GM21515 (cell line): ENCODE results near the gene REXO5.
A peak's percentile ranks its signal among the peaks of the same experiment; 100 is the strongest.
"Not testable (repeated sequence)": the region's sequence is repeated elsewhere in the genome, so short reads cannot be mapped to it uniquely, and the experiment has no call there.

Experiments
- ATAC-seq: cut with Tn5 transposase; IDR thresholded peaks from one replicate; pipeline ENCODE4 v1.9.1; 2021; ENCODE audit not compliant: unreplicated experiment

The REXO5 gene

DNA sequence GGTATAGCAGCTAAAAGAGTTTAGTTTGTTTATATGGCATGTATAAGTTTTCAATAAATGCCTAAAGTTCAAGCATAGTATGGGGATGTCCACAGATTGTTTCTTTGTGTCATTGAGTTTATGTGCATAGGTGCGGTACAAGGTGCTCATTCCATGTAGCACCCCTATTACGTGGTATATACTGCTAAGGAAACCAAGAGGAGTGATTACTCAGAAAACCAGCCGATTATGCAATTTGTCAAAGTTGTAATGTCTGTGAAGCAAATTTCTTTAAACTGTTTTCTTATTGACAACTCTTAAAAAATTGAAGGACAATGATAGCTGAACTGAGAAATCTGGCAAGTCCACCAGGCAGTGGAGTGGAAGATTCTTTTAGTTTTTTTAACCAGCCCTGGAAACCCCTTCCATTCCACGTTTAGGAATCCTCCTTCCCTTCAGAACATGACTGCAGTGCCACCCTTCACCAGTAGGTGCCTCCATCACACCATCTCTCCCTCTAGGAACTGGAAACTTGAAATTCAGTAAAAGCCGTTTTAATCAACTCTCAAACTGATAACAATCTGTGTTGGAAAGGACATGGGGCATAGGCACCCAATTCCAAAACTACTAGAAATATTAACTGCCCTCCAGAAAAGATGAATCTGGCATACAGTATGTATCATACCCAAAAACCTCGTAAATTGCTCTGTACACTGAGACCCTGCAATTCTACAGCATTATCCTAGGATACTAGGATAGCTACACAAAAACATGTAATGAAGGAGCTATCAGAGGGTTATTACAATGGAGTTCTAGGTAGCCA lies 43.5 kb downstream of the REXO5 start:
- ATAC-seq = no peak

DNA sequence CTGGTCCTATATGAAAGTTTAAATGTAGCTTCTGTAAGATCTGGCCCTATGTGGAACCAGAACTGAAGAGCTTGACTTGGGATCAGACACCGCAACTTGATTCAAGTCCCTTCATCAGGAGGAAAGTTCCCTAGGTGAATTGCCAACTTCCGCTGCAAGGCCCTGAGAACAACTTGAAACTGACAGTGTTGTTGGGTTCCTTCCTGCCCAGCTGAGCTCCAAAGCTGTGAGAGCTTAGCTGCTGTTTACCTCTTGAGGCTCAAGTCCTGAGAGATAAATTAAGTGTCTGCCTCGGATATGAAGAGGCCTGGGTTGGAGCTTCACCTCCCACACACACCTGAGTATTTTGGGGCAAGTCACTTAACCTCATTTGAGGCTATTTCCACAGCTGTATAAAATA lies 44.7 kb downstream of the REXO5 start:
- no peak for ATAC-seq

DNA sequence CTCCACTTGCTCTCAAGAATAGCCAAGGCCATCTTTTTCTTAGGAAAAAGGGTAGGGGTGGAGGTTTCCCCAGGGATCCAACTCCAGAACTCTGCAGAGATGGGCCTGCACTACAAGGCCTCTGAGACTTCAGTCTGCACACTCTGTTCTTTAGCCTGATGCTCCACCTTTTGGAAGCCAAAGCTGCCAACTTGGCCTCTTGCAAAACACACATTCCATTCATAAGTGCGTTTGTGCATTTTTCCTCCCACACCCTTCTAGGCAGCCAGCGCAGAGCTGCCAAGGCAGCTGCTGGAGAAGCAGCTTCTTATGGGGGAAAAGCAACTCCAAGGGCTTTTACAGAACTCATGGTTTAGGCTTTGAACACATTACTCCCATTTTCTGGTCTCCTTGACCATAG lies 45.3 kb downstream of the REXO5 start:
- ATAC-seq = no peak

DNA sequence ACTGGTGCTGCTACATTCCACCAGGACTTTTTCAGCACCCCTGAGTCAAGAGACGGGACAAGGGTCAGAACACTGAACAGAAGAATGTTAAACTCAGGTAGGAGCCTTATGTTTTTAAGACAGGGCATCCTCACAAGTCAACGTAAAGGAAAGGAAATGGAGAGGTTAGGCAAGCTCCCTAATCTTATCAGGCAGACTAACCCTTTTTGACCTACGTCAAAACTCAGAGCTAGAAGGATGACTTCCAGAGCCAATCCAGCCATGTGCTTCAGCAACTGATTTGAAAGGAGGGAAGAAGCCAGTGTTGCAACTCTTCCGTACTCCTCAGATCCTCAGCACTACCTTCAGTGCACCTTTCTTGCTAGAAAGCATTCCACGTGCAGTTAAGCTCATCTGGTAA lies 46.8 kb downstream of the REXO5 start:
- ATAC-seq = no peak

DNA sequence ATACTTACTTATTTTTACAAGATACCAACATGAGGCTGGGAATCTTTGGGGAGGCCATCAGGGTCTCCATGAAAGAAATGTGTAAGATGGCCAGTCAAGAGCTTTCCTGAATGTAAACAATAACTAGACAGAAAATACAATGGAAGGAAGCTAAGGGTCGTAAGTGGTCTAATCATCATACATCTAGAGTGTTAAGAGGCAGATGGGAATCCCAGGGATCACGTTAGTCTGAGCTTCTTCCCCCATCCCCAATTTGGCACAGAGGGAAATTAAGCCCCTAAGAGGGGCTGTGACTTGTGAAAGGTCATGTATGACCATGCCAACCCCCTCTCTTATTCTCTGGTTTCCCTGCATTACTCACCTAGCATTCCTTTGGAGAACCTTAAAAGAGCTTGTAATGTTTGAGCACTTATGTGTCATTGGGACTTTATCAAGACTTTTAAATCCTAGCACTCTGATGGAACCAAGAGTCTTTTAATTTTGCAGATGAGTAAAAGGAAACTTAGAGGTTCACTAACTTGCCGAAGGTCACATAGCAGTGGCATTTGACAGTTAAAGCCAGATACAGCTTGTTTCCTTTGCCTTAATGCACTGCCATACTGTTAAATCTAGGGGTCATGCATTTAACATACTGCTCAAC lies 47.8 kb downstream of the REXO5 start:
- no peak for ATAC-seq

DNA sequence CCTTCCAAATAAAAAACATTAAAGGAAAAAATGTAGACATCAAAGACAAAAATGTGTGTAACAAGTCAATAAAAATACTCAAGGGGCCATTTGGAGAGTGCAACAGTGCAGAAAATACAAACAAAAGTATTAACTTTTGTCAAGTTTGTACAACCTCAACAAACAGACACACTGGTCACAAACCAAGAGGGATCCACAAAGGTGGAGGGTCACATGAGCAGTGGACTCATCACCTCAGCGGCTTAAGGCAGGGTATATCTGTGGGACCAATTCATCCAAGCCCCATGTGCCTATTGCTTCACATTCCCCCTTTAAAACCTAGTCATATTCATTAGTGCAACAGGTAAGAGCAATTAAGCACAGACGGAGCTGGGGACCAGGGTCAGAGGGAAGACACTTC lies 48.6 kb downstream of the REXO5 start:
- ATAC-seq = no peak

DNA sequence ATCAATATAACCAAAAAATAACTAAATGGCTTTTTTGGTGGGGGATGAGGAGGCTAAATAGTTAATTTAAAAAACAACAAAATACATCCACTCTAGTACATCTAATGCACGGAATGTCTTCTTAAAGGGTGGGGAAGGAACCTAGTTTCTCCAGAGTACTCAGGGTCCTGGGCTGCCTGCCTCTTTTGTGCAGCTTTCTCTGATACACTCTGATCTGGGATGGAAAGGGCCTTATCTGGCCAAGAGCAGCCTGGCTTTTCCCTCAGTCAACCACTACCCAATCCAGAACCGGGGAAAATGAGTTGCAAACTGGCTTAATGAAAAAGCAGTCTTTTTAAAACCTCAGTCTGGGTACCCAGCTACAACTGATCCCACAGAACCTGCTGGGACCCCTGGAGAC lies 51.0 kb downstream of the REXO5 start:
- ATAC-seq = no peak

DNA sequence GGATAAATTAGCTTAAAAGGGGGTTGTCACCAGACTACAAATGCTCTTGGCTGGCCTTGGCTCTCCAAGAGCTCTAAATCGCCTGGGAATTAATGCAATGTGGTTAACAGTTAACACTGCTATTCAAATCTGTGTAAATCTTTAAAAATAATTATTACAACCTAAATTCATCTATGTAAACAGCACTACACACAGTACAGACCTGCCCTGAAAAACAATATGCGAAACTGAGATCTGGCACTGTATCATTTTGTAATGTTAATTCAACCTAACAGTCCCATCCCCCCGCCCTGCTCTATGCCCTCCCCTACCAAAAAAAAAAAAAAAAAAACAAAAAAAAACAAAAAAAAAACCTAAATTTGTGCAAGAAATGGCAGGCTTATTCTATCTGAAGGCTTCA lies 52.9 kb downstream of the REXO5 start:
- ATAC-seq = no peak

DNA sequence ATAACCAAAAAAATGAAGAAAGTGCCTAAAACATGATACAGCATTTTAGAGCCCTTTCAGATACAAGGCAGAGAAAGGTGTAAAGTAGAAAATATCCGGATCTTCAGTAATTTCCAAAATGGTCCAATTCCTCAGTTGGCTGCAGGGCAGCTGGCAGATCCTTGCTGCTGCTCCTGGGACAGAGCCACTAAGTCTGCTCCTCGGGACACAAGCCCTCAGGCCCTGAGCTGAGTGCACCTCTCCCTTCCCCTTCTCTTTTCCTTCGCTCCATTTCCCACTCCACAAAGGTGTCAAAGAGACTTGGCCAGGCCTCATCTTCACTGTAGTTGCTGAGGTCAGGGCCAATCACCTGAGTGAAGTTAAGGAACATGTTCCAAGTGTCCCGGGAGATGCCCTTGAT lies 53.4 kb downstream of the REXO5 start:
- no peak for ATAC-seq

DNA sequence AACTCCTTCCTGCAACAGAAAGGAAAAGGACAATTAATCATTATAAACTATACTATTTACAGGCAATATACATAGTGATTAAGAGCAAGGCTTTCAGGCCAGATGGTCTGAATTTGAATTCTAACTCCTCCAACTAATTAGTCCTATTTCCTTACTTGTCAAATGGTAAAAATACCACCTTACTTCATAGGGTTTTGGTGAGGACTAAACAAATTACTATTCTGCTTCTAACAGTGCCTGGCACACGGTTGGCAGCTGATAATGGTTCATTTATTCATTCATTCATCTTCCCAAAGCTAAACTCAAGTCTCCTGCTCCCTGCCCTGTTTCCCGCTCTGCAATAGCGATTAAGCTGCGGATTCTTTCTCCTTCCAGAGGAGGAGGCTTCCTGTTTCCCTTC lies 54.0 kb downstream of the REXO5 start:
- no peak for ATAC-seq

DNA sequence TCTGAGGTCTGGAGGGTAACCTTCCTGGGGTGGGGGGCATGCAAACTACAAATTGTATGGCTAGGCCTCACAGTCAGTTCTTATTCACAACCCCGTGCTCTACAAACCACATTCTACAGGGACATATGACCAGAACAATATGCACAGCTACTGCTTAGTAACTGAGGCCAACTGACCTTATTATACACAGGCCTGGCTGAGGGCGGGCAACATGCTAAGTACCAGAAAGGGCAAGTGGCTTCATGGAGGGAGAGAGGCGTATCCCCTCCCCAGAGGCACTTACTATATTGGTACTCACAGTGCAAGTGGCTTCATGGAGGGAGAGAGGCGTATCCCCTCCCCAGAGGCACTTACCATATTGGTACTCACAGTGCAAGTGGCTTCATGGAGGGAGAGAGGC lies 54.7 kb downstream of the REXO5 start:
- ATAC-seq = not testable (repeated sequence)

DNA sequence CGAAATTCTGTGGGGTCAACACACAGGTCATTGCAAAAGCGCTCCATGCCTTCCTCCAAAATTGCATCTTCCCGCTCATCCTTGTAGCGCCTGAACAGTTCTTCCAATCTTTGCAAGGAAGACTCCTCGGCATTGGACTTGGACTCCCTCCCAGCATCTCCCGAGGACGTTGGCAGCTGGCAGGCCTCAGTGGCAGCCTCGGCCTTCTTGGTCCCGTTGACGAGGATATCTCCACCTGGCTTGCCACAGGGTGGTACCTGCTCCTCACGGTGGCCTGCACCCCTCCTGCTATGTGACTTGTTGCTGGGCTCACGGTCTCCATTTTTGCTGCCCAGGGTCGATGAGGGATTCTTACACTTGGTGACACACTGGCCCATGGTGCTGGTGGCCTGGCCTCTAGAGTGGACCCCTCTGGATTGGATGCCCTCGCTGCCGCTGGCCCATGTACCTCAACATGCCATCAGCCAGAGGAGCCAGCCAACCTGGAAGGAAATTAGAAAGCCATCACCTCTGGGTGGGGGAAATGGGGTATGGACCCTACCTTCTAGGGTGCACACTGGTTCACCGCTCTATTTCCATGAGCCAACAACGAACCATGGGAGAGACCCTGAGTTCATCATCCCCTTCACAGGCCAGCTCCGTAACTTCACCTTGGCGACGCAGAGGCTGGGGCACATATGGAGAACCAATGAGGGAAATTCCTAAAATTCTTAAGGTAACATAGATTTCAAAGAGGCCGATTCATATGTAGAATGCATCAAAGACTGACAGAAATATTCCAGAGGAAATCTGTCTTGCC lies 56.0 kb downstream of the REXO5 start:
- no peak for ATAC-seq

DNA sequence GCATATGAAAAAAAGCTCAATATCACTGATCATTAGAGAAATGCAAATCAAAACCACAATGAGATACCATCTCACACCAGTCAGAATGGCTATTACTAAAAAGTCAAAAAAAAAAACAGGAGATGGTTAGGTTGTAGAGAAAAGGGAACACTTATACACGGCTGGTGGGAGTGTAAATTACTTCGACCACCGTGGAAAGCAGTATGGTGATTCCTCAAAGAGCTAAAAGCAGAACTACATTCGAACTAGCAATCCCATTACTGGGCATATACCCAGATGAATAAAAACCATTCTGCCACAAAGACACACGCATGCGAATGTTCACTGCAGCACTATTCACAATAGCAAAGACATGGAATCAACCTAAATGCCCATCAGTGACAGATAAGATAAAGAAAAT lies 58.0 kb downstream of the REXO5 start:
- ATAC-seq = not testable (repeated sequence)

DNA sequence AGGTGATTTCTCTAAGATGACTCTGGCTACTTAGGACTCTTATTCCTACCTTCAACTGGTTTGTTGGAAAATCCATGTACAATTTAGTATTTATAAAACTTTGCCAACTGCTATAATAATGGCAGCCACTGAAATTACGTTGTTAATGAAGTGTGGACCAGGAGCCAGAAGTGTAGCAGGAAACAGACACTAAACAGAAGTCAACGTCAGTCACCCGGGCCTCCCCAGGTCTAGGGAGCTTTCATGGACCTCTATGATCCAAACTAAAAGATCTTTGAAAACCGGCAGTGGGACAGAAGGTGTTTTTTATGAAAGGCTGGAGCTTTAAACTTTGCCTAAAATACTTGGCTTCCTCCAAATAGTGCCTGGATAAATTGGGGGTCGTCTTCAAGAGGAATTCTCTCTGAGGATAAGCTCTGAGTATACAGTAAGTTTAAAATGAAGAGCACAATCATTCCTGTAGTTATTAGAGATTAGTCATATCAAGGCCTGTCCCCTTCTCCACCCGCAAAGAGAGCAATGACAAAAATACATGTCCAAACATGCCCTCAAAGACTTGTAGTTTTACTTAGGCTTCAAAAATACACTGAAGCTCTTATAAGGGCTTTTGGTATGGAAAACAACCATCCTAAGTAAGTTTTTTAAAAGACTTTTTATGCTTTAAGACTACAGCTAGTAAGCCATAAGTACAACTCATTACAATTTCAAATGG lies 59.2 kb downstream of the REXO5 start:
- ATAC-seq = peak; percentile 40

DNA sequence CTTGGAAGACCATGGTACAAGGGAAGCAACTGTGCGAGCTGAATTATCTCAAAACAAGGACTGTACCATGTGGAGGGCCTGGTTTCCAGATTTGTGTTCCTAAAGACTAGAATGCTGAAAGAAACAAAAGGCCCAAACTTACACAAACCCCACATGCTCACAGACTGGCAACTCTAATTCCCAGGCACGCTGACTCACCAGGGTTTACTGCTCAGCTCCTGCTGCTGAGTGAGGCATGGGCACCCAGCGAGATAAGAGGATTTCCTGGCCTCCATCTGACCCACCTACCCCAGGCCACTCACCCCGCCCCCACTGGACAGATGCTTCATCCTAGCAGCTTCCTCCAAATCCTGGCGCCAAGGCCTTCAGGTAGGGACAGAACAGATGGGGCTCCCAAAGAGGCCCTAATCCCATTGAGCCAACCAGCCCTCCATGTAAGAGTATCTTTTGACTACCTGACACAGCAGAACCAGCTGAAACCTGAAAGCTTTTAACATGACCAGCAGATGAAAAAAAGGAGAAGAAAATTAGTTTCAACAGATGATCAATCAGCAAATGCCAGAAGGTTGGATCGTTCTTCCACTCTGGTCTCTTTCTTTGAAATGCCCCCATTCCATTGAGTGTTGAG lies 59.9 kb downstream of the REXO5 start:
- no peak for ATAC-seq

DNA sequence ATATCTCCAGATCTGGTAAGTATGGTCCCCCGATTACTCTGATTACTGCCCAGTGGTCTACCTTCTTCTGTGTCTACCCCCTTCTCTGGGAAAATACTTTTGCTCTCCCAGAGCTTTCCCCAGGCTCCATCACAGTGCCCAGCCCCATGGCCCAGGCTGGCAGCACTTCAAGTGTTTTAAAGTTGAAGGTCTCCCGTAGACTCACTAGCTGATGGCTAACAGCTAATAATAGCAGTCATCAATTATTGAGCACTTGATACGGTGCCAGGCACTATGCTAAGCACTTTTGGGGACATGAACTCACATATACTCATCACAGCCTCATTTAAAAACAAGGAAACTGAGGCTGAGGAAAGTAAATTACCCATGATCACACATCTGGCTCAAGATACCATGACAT lies 60.5 kb downstream of the REXO5 start:
- ATAC-seq = no peak

DNA sequence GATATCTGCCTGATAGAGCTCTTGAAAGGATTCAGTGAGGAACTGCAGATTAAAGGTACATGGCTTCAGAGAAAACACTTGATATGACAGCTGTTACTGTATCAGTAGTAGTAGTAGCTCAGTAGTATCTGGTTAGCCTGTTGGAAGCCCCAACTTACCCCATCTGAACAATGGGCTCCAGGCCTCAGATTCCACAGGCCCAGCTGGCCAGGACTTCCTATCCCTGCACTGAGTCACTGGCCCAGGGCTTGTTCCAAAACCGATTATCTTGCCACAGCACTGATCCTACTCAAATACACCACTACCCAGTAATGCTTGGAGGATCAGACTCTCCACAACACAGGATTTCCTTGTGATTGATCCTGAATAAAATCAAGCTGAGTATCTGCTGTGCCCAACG lies 61.3 kb downstream of the REXO5 start:
- ATAC-seq = no peak

DNA sequence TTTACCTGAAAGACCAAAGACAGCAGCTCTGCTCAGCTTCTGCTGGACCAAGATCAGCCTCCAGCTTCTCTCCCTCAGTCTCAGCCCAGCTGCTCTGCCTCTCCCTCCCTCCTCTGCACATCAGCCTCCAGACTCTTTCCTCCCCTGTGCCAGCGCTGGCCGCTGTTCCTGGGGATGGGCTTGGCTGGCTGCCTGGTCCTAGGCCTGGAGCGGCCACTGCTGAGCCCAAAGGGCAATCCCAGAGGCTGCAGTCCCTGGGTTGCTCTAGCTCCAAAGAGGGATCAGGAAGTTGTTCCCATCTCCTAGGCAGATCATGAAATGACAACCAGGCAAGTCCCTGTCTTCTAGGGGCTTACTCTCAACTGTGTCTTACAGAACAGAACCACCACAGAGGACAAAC lies 62.6 kb downstream of the REXO5 start:
- no peak for ATAC-seq

DNA sequence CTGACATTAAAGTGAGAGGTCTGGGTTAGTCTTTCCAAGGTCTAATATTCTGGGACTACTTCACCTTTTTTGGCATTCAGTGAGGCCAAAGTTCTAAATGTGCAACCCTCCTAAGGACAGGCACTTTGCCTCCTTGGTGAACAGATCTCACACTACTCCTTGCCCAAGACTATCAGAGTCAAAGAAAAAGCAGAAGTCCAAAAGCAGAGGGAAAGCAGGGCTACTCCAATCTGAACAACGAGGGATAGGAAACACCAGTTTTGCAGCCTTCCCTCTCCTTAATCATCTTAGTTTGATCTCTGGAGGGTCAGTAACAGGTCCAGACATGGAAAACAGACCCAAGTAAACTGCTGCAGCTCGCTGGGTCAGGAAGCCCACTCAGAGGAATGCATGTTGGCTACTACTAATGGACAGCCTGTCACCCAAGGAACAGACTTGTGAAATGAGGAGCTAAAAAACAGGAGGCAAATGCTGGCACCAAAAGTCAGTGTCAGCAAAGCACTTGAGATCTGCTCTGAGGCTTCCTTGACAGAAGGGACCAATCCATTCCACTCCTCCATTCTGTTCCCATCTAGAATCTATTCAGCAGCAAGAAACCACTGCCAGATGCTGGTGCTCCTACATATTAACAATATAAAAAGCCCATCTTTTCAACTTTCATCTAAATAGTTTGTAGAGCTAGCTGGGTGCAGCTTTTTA lies 63.9 kb downstream of the REXO5 start:
- no peak for ATAC-seq

DNA sequence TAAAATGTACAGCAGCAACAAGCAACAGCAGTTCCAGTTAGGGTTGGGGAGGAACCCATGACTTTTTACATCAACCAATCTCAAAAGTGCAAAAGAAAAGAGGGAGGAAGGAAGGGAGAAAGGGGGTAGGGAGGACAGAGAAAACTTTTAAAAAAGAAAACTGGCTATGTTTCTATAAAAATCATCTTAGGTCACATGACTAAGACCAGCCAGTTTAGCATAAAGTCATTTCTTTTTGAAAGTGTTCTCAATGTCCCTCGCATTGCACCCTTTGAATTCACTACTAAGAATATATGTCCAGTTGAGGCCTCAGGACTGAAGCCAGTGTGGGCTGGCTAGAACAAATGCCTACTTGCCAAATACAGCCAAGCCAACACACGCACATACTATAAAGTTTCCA lies 64.9 kb downstream of the REXO5 start:
- ATAC-seq = no peak
